ENCODE data around the gene MEIS1.

The MEIS1 gene

DNA sequence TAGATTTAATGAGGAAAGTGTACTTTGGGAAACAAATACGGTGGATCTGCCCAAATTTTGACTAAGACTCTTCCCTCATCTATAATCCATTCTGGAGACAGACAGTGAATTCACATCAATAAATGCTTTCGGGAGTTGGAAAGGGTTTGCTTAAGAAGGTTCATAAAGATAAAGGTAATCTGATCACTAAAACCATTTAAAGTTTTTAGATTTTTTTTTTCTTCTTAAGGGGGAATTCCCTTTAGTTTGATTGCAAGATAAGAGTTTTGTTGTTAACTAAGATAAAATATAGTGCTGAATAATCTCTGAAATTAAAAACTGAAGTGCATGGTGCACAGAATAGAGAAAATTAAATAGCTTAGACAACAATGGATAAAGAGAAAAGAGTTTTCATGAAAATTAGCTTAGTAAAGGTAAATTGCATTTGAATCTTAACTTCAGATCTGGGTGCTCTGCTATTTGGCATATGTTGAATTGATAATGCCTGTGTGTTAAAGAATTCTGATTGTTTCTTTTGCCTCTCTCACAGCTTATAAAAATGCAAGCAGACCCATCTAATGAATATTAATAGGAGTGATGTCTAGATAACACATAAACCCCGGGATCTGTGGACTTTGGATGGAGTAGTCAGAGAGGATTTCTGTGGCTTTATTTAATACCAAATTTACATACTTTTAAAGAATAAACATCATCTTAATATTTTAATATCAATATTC, 100.8 kb downstream of the MEIS1 start:
- no peak for DNase-seq (ENCODE audit: low spot score)

DNA sequence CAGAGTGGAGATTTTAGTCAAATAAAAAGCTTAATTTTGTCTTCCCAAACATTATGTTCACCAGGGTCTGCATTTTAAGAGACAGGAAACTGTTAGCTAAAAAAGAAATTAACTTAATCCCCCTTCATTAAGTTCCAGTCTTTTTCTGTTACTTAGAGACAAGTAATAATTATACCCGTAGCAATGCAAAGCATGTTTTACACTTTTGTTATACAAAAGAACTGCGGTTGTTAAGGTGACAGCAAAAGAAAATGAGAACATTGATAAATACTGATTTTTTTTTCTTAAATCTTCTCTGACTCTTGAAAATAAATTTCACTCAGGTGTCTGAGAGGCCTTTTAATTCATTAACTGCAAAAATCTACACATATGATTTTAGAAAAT, 101.4 kb downstream of the MEIS1 start:
- DNase-seq (ENCODE audit: low spot score) = no peak

DNA sequence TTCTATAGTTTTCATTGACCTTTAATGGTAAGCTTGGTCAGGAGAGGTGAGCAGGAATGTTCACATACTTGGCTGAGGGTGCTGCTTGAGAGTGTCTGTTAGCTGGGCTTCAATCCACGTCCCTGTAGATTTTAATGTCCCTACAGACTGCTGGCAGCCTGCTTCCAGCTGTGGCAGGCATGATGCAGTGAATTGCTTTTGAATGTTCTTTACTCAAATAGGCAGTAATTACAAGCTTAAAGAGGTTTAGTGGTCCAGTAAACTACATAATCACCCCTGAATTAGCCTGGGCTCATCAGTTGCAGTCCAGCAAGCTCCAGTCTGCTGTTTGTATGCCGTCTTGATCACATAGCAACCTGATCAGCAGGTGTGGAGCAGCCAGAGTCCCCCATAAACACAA, 102.1 kb downstream of the MEIS1 start:
- DNase-seq (ENCODE audit: low spot score) = no peak

DNA sequence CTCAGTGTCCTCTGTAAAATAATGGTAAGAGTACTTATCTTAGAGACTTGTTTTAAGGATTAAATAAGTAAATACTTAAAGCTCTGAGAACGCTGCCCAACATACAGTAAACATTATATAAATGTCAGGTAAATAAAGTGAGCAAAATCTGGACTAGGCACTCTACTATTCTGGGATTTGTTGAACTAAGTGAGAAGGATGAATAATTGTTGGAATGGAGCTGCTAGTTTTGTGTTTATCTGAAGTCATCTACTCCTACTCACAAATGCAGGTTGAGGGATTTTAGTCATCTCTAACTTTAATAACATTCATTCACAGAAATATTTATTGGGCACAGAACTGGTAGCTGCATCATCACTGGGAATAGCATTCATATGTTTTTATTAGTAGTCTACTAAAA, 103.4 kb downstream of the MEIS1 start:
- DNase-seq (ENCODE audit: low spot score) = no peak

DNA sequence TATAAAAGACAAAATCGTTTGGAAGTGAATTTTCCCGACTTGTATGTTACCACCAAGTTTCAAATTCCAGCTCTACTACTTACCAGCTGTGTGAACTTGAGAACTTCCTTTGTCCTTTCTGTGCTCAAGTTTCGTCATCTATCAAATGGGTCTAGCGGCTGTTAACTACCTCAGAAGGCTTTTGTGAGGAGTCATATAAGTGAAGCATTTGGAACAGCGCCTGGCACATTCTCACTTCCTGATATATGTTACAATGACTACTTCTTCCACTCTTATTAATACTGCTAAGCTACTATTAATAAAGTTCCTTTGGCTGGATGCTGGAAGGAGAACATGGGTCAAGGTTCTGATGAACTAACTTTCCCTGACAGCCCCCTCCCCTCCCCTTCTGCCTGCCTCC, 104.5 kb downstream of the MEIS1 start:
- no peak for DNase-seq (ENCODE audit: low spot score)

DNA sequence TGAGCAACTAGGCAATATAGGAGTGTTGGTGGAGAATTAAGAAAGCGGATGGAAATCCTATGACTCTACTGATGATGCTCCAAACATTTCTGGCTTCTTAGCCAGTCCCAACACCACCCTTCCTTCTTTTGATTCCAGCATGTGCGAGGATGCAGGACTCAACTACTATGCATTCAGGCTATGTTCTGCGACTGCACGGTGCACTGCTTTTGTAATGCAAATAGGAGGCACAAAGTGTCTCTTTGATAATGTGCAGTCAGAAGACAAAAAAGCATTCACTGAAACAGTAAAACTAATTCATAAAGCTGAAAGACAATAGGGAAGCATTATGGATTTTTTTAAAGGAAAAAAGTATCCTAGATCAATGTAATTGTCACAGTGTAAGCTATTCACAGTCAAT, 106.7 kb downstream of the MEIS1 start:
- no peak for DNase-seq (ENCODE audit: low spot score)

DNA sequence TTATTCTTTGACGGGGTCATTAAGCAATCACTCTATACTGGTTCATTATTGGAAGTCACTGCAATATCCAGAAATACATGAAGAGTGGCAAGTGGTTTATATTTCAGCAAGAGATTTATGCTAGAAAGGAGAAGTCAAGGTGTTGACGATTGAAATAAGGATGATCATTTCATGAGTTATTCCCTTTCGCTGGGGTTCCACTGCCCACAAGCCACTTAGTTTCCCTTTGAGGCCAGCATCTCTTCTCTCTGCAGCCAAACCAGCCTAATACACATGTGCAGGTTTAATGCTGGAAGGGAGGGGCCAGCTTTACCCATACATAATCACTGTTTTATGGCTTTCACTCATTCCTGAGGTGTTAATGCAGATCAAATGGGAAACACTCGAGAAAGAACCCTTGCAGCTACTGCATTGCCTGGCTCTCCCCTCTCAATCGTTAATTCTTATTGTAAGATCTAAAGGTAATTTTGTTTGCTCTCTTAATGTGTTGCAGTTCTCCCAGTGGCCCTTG, 108.4 kb downstream of the MEIS1 start:
- no peak for DNase-seq (ENCODE audit: low spot score)

DNA sequence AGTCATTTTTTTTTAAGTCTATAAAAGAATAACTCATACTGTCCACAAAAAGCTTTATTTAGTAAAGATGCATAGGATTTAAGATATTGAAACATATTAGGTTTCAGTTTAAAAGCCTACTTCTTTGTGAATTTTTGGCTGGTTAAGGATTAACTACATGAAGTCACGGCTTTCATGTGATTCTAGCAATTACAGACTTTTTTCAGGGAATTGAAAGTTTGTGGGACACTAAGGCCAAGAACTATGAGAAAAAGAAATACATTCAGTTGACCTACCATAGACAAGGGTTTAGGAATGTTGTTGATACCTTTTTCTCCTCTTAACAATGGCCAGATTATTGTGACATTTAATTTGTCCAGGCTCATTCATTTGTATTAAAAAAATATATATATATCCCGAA, 109.3 kb downstream of the MEIS1 start:
- DNase-seq (ENCODE audit: low spot score) = no peak

DNA sequence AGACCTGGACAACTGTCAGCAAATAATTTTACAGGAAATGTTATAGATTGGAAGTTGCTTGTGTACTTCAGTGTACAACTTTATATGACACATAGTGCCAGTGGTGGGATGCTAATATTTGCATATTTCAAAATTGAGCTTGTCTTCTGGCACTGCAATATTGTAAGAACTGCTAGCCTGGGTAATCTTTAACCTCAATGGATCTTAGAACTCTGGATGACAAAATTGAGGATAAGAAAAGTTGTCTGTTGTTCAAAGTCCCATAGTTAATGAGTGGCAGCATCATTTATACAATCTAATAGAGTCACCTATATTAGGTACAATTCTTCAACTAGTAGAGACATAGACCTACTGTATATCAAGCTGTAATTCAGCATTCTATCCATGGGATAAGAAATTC, 110.3 kb downstream of the MEIS1 start:
- DNase-seq (ENCODE audit: low spot score) = no peak

DNA sequence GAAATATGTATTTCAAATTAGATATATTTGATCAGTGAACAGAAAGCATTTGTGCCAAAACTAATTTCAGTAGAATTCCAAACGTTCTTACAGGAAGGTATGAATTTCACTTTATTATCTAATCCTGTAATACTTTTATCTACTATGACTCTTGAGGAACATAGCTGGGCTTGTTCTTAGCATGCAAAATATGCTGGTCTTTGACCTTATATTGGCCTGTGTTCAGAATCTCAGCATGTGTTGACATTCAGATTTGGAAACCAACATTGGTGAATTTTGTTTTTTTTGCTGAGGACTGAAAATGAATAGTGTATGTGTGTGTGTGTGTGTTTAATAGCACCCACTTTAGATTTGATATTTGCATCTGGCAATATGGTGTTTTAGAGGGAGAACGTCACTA, 112.2 kb downstream of the MEIS1 start:
- no peak for DNase-seq (ENCODE audit: low spot score)

DNA sequence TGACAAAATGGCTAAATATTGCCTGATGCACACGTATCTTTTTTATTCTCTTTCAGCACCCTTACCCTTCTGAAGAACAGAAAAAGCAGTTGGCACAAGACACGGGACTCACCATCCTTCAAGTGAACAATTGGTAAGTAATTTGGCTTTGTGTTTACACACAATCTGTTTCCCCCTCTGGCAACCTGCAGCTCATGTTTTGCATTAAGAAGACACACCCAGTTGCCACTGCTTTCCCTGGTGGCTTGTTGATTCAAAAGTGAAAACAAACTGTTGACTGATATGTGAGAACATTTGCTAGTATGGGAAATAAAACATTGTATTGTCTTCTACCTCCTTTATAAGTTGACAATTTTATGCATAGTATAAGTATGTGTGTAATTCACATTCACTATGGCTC, 113.0 kb downstream of the MEIS1 start:
- DNase-seq (ENCODE audit: low spot score) = no peak

DNA sequence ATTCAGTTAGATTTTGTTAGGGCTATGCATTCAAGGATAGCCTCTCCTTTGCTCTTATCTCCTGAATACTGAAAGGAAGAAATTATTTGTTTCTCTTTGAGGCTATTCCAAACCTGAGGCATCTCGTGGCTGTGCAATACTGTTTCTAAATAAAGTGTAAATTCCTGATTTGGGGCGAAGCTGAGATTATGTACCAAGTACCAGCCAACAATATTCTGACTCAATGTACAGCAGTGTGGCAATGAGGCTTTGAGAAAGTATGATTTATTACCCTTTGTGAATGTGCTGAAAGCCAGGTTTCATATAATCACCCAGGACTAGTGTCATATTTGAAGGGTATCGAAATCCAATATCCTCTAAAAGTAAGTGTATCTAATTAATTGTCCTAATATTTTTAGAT, 113.5 kb downstream of the MEIS1 start:
- no peak for DNase-seq (ENCODE audit: low spot score)

DNA sequence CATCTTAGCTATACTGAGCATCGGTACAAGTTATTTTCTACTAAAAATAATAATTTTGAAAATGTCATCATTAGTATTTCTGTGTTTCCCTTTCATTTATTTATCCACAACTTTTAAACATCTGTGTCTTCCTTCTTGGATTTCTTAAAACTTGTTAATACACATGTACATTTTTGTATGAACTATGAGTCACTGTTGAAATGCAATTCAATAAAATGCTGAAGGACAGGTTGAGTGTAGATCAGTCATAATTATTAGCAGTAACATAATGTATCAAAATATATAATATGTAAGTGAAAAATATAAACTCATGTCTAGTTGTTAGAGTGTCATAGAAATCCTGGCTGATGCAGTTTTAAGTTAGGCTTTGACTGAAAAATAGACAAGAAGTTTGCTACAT, 115.9 kb downstream of the MEIS1 start:
- no peak for DNase-seq (ENCODE audit: low spot score)

DNA sequence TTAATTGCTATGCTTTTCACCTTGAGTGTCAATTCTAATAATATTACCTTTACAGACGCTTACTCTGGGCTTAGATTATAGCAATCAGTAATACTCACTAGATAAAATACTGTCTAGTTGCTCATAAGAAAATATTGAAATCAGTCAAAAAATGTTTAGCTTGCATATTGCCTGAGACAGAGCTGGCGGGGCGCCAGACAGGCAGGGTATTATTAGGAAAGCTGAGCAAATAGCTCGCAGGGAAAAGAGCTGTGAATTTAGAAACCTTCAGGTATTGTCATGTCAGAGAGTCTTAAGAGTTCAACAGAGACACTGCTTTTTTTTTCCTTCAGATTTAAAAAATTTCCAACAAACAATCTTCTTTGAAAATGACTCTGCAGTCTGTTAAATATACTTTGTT, 118.4 kb downstream of the MEIS1 start:
- DNase-seq (ENCODE audit: low spot score) = no peak

DNA sequence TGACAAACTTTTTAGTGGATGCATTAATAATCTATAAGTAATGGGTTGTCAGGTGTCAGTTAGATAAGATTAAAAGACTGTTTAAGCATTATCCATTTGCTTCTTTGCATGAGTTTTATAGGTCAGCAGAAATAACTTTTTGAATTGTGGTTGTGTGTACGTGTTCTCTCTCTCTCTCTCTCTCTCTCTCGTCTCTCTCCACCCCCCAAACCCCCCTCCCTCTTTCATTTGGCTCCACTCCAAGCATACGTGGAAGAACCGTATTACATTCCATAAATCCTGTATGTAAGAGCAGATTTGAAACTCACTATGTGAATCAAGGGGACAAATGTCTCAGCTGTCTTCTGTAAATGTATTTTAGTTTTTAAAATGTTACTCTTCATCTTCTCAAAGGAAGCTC, 120.2 kb downstream of the MEIS1 start:
- no peak for DNase-seq (ENCODE audit: low spot score)

DNA sequence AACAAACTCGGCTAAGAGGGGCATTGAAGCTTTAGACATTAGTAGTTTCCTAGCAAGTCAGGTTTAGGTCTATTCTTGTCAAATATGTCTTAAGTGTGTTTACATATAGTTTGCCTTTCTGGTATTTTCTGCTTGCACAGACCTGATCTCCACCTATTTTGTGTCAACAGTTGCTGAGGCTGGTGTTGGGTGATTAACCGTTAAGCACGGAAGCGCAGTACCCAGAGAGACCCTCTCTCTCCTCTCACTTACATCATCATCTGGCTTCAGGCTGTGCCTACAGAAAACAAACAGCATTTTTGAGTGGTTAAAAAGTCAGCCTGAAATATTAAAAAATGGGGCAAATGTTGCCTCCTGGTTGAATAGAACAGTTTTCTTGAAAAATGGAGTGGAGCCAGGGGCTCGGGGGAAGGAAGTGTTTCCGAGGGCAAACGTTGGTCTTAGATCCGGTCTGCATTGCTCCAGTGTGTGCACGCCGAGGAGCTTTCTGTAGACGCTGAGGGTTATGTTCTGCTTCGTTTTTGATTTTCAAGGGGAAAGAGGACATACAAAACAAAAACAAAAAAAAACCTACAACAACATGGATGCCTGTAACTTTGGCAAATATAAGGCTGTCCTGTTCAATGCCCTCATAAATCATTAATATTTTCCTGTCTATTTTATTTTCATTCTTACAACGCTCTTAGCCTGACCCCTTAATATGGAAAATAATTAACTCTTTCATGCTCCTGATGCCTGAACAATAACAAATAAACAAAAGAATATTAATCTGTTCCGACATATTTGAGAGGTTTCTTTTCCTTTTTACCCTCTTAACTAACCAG, 120.8 kb downstream of the MEIS1 start:
- DNase-seq (ENCODE audit: low spot score) = no peak

DNA sequence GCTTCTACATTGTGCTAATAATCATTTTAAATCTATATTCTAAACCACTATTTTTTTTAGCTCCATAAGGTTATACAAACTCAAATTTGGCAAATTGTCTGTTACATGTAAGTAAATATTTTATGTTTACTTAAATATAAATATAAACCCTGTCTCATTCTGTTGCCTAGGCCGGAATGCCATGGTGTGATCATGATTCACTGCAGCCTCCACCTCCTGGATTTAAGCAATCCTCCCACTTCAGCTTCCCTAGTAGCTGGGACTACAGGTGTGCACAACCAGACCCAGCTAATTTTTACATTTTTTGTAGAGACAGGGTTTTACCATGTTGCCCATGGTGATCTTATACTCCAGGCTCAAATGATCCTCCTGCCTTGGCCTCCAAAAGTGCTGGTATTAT, 124.7 kb downstream of the MEIS1 start:
- DNase-seq (ENCODE audit: low spot score) = no peak

DNA sequence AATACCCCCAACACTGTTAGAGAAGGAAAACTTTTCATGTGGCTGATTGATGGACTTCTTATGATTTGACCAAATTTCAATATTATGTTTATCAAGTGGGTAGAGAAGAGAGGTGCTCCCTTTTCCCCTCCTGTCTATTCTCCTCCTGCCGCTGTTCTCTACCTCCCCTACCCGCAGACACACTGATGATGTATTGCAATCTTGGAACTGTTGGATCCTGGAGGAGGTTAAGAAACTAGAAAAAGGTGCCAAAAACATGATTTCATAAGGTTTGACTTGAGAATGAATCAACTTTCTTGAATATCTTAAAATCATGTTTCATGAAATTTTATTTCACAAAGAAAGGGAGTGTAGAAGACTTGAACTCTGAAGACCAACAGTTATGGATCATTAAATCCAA, 125.8 kb downstream of the MEIS1 start:
- DNase-seq (ENCODE audit: low spot score) = no peak

DNA sequence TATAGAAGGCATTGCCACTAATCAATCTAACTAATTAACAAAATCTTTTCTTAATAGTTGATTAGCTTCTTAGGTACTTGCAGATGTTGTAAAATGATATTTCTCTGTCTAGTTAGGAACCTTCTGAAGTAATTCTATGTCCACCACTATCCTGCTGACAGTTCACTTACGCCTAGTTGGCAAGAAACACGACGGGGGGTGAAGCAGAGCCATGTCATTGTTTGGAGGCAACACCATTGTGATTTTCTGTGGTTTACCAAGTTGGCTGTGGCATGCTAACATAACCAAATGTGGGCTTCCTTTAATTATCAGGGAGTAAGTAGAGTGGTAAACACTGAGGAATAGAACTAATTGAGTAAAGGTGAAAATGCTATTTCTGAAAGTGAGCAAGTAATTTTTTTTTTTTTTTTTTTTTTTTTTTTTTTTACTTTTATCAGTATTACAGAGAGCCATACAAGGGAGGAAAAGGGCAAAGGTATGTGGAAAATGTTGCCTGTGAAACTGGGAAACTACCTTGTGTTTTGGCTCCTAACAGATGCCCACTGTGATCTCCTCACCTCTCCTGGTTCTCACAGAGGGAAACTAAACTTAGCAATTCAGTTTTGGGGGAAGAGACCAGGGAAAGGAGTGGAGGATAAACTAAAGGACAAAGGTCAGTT, 126.8 kb downstream of the MEIS1 start:
- DNase-seq (ENCODE audit: low spot score) = no peak

DNA sequence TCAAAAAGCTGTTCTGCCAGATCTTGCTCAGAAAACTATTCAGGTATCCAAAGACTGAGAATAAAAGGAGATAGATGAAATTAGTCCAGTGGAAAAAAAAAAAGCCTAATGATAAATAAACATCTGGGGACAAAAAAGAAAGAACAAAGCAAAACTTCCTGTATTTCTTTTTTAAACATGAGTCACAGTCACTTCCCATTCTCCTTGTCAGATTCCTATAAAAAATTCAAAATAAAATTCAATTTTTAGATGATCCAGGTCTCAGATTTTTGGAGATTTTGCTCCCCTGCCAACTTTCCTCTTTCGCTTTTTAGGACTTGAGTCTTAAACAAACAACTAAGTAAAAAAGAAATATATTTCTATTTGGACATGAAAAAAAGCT, 127.4 kb downstream of the MEIS1 start:
- DNase-seq (ENCODE audit: low spot score) = no peak

DNA sequence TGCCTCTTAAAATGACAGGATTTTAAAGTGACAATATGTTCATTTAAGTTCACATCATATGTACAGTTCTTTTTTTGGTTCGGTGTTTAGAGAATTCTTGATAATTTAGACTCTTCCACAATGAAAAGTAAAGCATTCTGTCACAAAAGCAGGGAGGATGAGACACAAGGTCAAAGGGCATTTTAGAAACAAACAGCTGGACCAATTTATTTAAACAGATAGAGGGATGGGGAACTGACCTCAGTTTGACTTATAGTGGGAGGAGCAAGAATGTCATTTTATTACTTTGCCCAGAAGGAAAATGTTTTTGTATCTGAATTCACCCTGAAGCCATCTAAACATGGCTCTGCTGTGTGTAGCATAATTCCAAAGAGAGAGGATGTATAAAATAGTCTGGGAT, 128.5 kb downstream of the MEIS1 start:
- no peak for DNase-seq (ENCODE audit: low spot score)

DNA sequence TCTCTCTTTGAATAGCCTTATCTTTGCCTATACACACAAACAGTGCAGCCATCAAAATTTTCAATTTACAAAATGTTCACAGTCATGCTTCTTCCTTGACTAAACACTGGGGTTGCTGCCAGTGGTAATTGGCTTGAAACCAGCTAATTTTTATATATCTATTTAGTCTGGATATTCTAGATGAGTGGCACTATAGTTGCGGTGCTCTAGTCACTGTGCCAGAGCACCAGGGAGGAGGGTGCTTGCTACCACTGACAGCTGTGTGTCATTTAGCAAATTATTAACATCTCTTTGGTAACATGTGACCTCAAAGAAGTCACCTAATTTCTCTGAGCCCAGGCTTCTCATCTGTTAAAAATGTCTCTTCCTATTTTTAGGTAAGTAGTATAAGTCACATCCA, 130.4 kb downstream of the MEIS1 start:
- no peak for DNase-seq (ENCODE audit: low spot score)

DNA sequence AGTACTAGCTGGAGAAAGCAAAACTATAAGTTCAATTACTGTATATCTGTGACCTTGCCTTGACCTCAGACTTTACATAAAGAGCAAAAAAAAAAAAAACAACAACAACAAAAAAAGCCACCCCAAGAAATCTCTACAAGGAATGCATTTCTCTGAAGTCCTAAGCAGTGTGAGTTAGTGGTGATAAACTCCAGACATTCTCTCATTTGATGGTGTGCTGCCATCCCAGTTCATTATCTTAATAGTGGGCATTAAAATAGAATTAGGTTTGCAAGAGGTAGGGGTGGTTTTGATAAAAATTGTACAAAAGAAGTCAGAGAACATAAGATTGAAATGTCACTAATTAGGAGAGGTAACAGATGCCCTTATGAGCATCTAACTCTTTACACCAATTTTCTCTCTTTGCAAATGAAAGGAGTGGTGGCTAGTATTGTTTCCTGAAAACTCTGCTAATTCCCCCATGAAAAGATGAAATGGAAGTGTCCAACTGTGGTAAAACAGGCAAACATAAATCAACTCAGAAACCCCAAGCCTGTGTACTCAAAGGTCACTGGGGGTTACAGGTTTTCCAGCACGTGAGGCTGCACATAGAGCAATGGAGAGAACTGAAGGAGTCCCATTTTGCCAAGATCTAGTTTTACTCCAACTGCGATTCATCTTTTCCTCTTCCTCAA, 131.9 kb downstream of the MEIS1 start:
- no peak for DNase-seq (ENCODE audit: low spot score)
